Testis (tissue), 3 donors: ENCODE data around the gene SCAPER. TPM values are rescaled to one million over a fixed set of nuclear protein-coding genes. Genes with fewer than 3 reads are reported as not detected.
A peak's percentile ranks its signal among the peaks of the same experiment; 100 is the strongest.

Source experiments
- DNase-seq: peaks from one replicate; pipeline ENCODE4 v3.0.0-alpha.2; 2019
- H3K27ac ChIP-seq, 2 donors: fragments of 200-600 bp; sonication (generic); one replicate each; pipeline ENCODE4 v1.5.1; 2019
- H3K27me3 ChIP-seq: fragments of 200-600 bp; sonication (generic); one replicate; pipeline ENCODE4 v1.5.1; 2019
- H3K36me3 ChIP-seq: fragments of 200-600 bp; sonication (generic); one replicate; pipeline ENCODE4 v1.5.1; 2017; ENCODE audit warnings: low read depth; ENCODE audit errors: missing control alignments
- H3K4me1 ChIP-seq: fragments of 200-600 bp; sonication (generic); one replicate; pipeline ENCODE4 v1.5.1; 2019
- H3K4me3 ChIP-seq, 2 donors: fragments of 200-600 bp; sonication (generic); one replicate each; pipeline ENCODE4 v1.5.1; 2017 to 2019
- H3K9me3 ChIP-seq: fragments of 200-600 bp; sonication (generic); one replicate; pipeline ENCODE4 v1.5.1; 2017
- POLR2A ChIP-seq: fragments of 450-650 bp; IDR thresholded peaks from one replicate; pipeline ENCODE4 v1.6.1; 2017; ENCODE audit warnings: antibody characterized with exemption, mild to moderate bottlenecking, moderate library complexity
- WGBS, 2 donors: methylation state at CpG; one replicate each; pipeline ENCODE4 v1.1.5; 2018; 5-methylcytosine and 5-hydroxymethylcytosine counted together
- intact Hi-C: fragments of 100-400 bp; cut with DNase I; formaldehyde crosslinking; loops from one replicate; pipeline ENCODE4 v1.15.1; 2023; ENCODE audit warnings: low total_unique reads
- polyA plus RNA-seq: library from polyadenylated mRNA; stranded (reverse); fragments of 350-450 nt; fragmentation: Illumina TruSeq; extraction: RNeasy Lipid Tissue Mini Kit (QIAGEN cat#74804); gene quantifications from one replicate; pipeline ENCODE4 v1.2.3, GENCODE V29; 2014; ENCODE audit warnings: low read depth, low replicate concordance; ENCODE audit not compliant: insufficient read depth
- total RNA-seq, 2 donors: library from RNA; depleted of rRNA; stranded (reverse); fragments of >200 nt; gene quantifications; one replicate each; pipeline ENCODE4 v1.2.3, GENCODE V29; 2016
- TF ChIP-seq, protein P1 (sequence below), 3 experiments: fragments of 450-650 bp in 2 of 3; fragments of 200-600 bp in 1 of 3; sonication (generic) in 1 of 3; IDR thresholded peaks; one replicate each; pipeline ENCODE4 v1.5.1; 2016 to 2019; ENCODE audit warnings: antibody characterized with exemption in 3 of 3, mild to moderate bottlenecking in 2 of 3, moderate library complexity in 1 of 3

The SCAPER gene
- total and polyA plus RNA-seq, 3 donors from 2014 or later, result 43.7 to 60.7 (median 54.8) TPM

DNA sequence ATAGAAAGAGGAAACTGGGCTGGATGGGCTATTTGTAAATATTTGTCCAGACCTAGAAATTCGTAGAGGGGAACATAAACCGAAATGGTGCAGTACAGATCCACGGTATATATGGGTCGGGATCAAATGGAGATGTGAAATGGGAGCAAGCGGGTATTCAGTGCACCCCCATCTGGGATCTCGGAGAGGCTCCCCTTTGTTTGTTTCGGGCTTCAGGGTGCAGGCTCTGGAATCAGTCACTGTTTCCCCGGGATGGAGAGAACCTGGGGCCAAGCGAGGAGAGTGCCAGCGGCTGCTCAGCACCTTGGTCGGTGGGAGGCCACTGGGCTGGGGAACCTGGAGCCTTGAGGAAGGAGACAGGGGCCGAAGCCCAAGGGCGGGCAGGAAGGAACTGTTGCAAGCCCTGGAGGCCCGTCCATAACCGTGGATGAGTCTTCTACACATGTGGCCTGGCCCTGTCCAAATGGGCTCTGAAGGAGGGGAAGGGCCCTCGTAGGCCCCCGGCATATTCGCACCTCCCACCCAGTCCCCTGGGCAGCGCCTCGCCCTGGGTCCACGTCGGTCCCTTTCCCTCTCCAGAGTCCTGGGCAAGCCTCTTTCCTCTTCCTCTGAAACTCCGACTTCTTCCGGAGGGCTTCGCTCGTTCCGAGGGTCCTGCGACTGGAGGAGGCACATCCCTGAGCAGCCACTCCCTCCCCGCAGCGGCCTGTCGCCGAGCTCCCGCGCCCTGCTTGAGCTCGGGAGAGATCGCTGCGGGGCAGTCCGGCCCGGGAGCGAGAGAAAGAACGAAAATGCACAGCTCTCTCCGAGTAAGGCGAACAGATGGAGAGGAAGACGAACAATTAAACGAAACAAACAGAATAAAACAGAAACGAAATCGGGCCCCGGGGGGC lies 565.6 kb downstream of the SCAPER start:
- no peak for DNase-seq
- TF ChIP-seq POLR2A, result no peak
- TF ChIP-seq, protein P1, sequence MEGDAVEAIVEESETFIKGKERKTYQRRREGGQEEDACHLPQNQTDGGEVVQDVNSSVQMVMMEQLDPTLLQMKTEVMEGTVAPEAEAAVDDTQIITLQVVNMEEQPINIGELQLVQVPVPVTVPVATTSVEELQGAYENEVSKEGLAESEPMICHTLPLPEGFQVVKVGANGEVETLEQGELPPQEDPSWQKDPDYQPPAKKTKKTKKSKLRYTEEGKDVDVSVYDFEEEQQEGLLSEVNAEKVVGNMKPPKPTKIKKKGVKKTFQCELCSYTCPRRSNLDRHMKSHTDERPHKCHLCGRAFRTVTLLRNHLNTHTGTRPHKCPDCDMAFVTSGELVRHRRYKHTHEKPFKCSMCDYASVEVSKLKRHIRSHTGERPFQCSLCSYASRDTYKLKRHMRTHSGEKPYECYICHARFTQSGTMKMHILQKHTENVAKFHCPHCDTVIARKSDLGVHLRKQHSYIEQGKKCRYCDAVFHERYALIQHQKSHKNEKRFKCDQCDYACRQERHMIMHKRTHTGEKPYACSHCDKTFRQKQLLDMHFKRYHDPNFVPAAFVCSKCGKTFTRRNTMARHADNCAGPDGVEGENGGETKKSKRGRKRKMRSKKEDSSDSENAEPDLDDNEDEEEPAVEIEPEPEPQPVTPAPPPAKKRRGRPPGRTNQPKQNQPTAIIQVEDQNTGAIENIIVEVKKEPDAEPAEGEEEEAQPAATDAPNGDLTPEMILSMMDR (IDR thresholded peaks at IDR 0.05), result no peak
- intact Hi-C loops, result no loop called here
- no peak overlapping the region for H3K27ac ChIP-seq
- no peaks in the 10 kb centered on the region for H3K9me3 ChIP-seq
- no peaks in the 10 kb centered on the region for H3K36me3 ChIP-seq
- 12 to 13% methylated on average over 38 to 48 of the region's 48 CpGs for WGBS, 2 donors
- H3K4me3 ChIP-seq, result no peak overlapping the region
- peaks cover 16% of the 10 kb centered on the region for H3K4me1 ChIP-seq
- no peaks in the 10 kb centered on the region for H3K27me3 ChIP-seq

DNA sequence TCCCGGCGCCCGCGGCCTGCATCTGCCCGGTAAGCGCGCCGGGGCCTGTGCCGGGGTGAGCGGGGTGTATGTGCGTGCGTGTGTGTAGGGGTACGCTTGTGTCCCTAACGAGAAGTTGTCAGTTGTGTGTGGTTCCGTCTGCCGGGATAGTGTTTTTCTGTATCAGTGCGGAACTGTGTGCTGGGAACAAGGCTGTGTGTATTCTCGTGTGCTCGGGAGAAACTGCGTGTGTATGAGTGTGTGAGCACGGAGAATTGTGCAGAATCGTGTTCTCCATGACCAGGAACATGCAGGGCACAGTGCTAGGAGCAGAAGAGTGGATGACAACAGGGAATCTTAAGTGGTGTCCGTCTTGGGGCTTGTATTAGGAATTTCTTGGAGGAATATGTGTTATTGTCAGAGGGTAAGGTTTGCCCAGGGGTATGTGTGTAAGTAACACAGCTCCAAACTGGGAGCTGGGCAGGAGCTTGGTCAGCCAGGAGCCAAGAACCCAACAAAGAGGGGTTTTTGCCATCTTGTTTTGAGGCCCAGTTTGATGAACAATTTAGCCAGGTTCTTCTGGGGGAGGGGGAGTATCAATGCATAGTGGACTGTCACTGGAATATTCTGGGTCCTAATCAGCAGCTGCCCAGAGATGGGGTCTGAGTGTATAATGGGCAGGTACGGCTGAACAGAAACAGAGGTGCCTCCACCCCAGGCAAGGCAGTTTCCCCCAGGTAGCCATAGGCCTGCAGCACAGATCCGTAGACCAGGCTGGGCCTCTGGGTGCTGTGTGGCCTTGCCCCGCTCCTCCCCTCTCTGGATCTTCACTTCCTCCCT lies 566.4 kb downstream of the SCAPER start:
- Histone ChIP-seq H3K4me1 (peaks cover 16% of the 10 kb centered on the region), H3K27me3 (peaks cover 3% of the 10 kb centered on the region), H3K27ac (no peak overlapping the region), H3K36me3 (no peaks in the 10 kb centered on the region), H3K4me3 (no peak overlapping the region), H3K9me3 (no peaks in the 10 kb centered on the region)
- no peak for TF ChIP-seq POLR2A
- TF ChIP-seq, protein P1 (IDR thresholded peaks at IDR 0.05), result no peak
- intact Hi-C loops, result no loop called here
- 20 to 38% methylated on average over 21 to 26 of the region's 26 CpGs for WGBS, 2 donors
- DNase-seq, result no peak

DNA sequence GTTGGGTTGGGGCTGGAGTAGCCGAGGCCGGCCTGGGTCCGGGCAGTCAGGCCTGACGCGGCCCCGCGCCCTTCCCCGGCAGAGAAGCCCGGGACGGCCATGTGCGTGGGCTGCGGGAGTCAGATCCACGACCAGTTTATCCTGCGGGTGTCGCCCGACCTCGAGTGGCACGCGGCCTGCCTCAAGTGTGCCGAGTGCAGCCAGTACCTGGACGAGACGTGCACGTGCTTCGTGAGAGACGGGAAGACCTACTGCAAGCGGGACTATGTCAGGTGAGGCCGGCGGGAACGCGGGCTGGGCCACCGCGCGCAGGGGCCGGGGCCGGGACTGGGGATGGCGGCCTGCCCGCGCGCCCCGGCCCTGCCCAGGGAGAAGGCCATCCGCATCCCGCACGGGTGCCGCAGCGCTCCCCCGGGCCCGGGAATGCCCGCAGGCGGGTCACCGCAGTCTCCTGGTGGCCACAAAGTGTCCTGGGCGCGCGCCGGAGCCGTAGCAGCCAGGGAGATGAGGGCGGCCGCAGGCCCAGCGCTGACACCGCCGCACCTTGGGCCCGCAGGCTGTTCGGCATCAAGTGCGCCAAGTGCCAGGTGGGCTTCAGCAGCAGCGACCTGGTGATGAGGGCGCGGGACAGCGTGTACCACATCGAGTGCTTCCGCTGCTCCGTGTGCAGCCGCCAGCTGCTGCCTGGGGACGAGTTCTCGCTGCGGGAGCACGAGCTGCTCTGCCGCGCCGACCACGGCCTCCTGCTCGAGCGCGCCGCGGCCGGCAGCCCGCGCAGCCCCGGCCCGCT lies 567.2 kb downstream of the SCAPER start:
- intact Hi-C loops, result no loop called here
- TF ChIP-seq POLR2A, result no peak
- TF ChIP-seq, protein P1 (IDR thresholded peaks at IDR 0.05), result no peak
- H3K9me3 ChIP-seq, result no peaks in the 10 kb centered on the region
- H3K4me1 ChIP-seq, result peaks cover 16% of the 10 kb centered on the region
- H3K27ac ChIP-seq, result no peak overlapping the region
- peaks cover 3% of the 10 kb centered on the region for H3K27me3 ChIP-seq
- DNase-seq, result no peak
- no peaks in the 10 kb centered on the region for H3K36me3 ChIP-seq
- 5 to 19% methylated on average over 3 to 70 of the region's 89 CpGs for WGBS, 2 donors
- H3K4me3 ChIP-seq, result no peak overlapping the region

DNA sequence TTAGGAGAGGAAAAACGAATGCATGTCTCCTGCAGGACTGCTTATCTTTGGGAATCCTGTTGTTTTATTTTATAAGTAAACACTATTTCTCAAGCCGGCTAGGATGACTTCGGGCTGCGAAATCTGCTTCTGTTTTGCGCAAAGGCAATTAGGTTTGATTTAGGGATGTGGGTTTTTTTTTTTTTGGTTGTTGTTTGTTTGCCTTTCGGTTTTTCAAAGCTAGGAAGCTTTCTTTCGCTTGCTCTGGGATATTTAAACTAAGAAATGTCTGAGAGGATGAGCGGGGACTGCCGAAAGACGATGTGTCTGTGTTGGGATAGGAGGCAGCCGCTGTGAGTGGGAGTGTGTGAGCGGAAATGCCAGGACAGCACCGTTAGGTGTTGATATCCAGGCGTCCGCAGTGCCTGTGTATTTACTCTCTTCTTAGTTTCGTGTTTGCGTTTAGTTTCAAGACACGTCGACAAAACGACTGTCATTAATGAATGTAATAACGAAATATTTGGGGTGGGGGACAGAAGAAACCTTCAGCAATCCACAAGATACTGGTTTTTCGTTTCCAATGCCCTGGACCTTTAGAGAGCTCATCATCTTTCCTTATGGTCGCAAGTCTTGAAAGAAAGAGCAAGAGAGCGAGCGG lies 568.0 kb downstream of the SCAPER start:
- H3K4me1 ChIP-seq, result peaks cover 16% of the 10 kb centered on the region

More for the DNA sequence above, 568.0 kb downstream of the SCAPER start:
- H3K9me3 ChIP-seq, result no peaks in the 10 kb centered on the region
- DNase-seq, result no peak
- H3K4me3 ChIP-seq, result peak overlapping the region in 1 of 2 donors; percentile 22
- H3K36me3 ChIP-seq, result no peaks in the 10 kb centered on the region
- 10 to 18% methylated on average over 25 of the region's 25 CpGs for WGBS, 2 donors
- TF ChIP-seq, protein P1 (IDR thresholded peaks at IDR 0.05), result no peak
- TF ChIP-seq POLR2A, result no peak
- H3K27ac ChIP-seq, result no peak overlapping the region
- H3K27me3 ChIP-seq, result peaks cover 3% of the 10 kb centered on the region
- intact Hi-C loops, result no loop called here
